ENCODE results near the gene COL12A1. TPM values are rescaled to one million over a fixed set of nuclear protein-coding genes. Genes with fewer than 3 reads are reported as not detected.

Gene COL12A1
- total and polyA plus RNA-seq, 9 of the 15 experiments (the other 6 are each of a cell fraction or from before 2014, with no cell fraction given) = 0.11 TPM; not detected in 8

- Histone ChIP-seq H3K9me3 (replicated peaks; ENCODE audit: control insufficient read depth, insufficient read depth, low read depth, low read length) (no peaks in the 10 kb centered on the region), H3K27ac (ENCODE audit: extremely low read depth, low read depth, low read length) (no peak overlapping the region), H4K20me1 (replicated peaks; ENCODE audit: control insufficient read depth, insufficient read depth, low read length) (no peaks in the 10 kb centered on the region), H3K4me2 (ENCODE audit: insufficient read depth, low read length) (no peak overlapping the region), H3K4me1 (replicated peaks in 1 of 2; ENCODE audit: control insufficient read depth in 2 of 2, insufficient read depth in 2 of 2, low read length in 2 of 2) (no peaks in the 10 kb centered on the region), H2AFZ (ENCODE audit: low read depth, low read length) (no peak overlapping the region), H3K79me2 (ENCODE audit: control insufficient read depth, insufficient read depth, low read length) (no peaks in the 10 kb centered on the region), H3K9me1 (ENCODE audit: control insufficient read depth, insufficient read depth, low read length) (no peaks in the 10 kb centered on the region), H3K36me3 (ENCODE audit: control insufficient read depth, insufficient read depth, low read length) (peaks cover 11% of the 10 kb centered on the region), H3K9ac (ENCODE audit: insufficient read depth in 1 of 2, low read depth in 2 of 2, low read length in 2 of 2) (no peak overlapping the region), H3K27me3 (ENCODE audit: control insufficient read depth in 2 of 2, insufficient read depth in 2 of 2, low read length in 2 of 2) (no peaks in the 10 kb centered on the region), H3K4me3 (no peak overlapping the region)
- BruUV-seq (replicated peaks) = no TSS peak
- DNase-seq (ENCODE audit: extremely low read depth in 1 of 4, low spot score in 3 of 4) (no peak), FAIRE-seq (no peak), ATAC-seq (no peak)
- no peak for TF ChIP-seq RBM17 (IDR thresholded peaks at IDR 0.05; ENCODE audit: borderline replicate concordance, low read depth, low read length)
- TF ChIP-seq ETS2 (tag; IDR thresholded peaks at IDR 0.05; ENCODE audit: borderline replicate concordance, poor library complexity, severe bottlenecking) = no peak
- no peak for TF ChIP-seq PTTG1 (tag; IDR thresholded peaks at IDR 0.05; ENCODE audit: low read depth)
- TF ChIP-seq EWSR1 (IDR thresholded peaks at IDR 0.05; ENCODE audit: borderline replicate concordance, low read depth, partially characterized antibody) = no peak
- no peak for TF ChIP-seq ZNF696 (CRISPR knock-in tag; conservative IDR thresholded peaks at IDR 0.05)
- no peak for TF ChIP-seq TAF9B (IDR thresholded peaks at IDR 0.05; ENCODE audit: partially characterized antibody)
- TF ChIP-seq CHD1 (IDR thresholded peaks at IDR 0.05; ENCODE audit: low read length) = no peak
- no peak for TF ChIP-seq ZNF717 (CRISPR knock-in tag; IDR thresholded peaks at IDR 0.05)
- TF ChIP-seq, protein P1, sequence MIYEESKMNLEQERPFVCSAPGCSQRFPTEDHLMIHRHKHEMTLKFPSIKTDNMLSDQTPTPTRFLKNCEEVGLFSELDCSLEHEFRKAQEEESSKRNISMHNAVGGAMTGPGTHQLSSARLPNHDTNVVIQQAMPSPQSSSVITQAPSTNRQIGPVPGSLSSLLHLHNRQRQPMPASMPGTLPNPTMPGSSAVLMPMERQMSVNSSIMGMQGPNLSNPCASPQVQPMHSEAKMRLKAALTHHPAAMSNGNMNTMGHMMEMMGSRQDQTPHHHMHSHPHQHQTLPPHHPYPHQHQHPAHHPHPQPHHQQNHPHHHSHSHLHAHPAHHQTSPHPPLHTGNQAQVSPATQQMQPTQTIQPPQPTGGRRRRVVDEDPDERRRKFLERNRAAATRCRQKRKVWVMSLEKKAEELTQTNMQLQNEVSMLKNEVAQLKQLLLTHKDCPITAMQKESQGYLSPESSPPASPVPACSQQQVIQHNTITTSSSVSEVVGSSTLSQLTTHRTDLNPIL (CRISPR knock-in tag; IDR thresholded peaks at IDR 0.05) = no peak
- TF ChIP-seq ZFX (CRISPR knock-in tag; IDR thresholded peaks at IDR 0.05) = no peak
- TF ChIP-seq, protein P2, sequence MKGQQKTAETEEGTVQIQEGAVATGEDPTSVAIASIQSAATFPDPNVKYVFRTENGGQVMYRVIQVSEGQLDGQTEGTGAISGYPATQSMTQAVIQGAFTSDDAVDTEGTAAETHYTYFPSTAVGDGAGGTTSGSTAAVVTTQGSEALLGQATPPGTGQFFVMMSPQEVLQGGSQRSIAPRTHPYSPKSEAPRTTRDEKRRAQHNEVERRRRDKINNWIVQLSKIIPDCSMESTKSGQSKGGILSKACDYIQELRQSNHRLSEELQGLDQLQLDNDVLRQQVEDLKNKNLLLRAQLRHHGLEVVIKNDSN (CRISPR knock-in tag; IDR thresholded peaks at IDR 0.05) = no peak
- TF ChIP-seq PHF8 (IDR thresholded peaks at IDR 0.05; ENCODE audit: borderline replicate concordance, low read length) = no peak
- CTCF ChIA-PET (ENCODE audit: low intra/inter-chr PET ratio) = no interaction called here
- POLR2A ChIA-PET = no interaction called here
- WGBS (ENCODE audit: insufficient coverage, low coverage, missing lambda C conversion rate) = 42% methylated on average over 4 of the region's 4 CpGs
- in situ Hi-C loops (cut with MboI) = no loop called here
- intact Hi-C loops (cut with micrococcal nuclease) = no loop called here
These were observed 27.3 kb upstream of the COL12A1 start for GRCh38 chr6:75233092-75233615.

Data from K562 (cell line).